Measurements from ENCODE around the gene VCP. TPM values are rescaled to one million over a fixed set of nuclear protein-coding genes. Genes with fewer than 3 reads are reported as not detected.

Gene VCP
- polyA plus RNA-seq, 2 of the 4 experiments (the other 2 are of a cell fraction): 390 to 428 TPM

GRCh38 chr9:35057271-35057620 is 15.2 kb downstream of the VCP start:
- Histone ChIP-seq H3K4me1 (no peaks in the 10 kb centered on the region), H3K4me3 (no peak overlapping the region), H3K27ac (no peak overlapping the region), H3K4me2 (no peak overlapping the region), H3K9me3 (no peaks in the 10 kb centered on the region)
- FAIRE-seq: no peak
- TF ChIP-seq JUNB (IDR thresholded peaks at IDR 0.05) (no peak), POLR2AphosphoS2 (conservative IDR thresholded peaks at IDR 0.05; ENCODE audit: low read length) (0 out of 2 replicates have a peak, but pooled peaks have one; percentile 67)
- 94% methylated on average over 8 of the region's 8 CpGs for WGBS (ENCODE audit: missing lambda C conversion rate)
- ATAC-seq: no peak
- ChIA-PET CTCF (interaction anchor here (1.1 to 1.6 kb wide), 3 partner anchors 13 to 158 kb away, joined by 3 to 8 read pairs (median 4); partner anchors contain the start of gene VCP), POLR2A (interaction anchor here (3.4 kb wide), 1 partner anchor 15 kb away, joined by 16 read pairs; the partner anchor contains the start of gene VCP)
- no peak for DNase-seq (ENCODE audit: low read depth in 1 of 2, low spot score in 1 of 2)

GRCh38 chr9:35056571-35057270 is 15.7 kb downstream of the VCP start:
- Histone ChIP-seq H3K27ac (no peak overlapping the region), H3K4me3 (no peak overlapping the region), H3K4me2 (no peak overlapping the region), H3K9me3 (no peaks in the 10 kb centered on the region), H3K4me1 (no peaks in the 10 kb centered on the region)
- 91% methylated on average over 8 of the region's 9 CpGs for WGBS (ENCODE audit: missing lambda C conversion rate)
- DNase-seq (ENCODE audit: low read depth in 1 of 2, low spot score in 1 of 2) (no peak), FAIRE-seq (no peak), ATAC-seq (peak in 1 of 2 experiments; percentile 43; a peak in 4 of 6 replicates)
- no peak for TF ChIP-seq TFCP2L1 (CRISPR knock-in tag; IDR thresholded peaks at IDR 0.05)
- no peak for TF ChIP-seq TP53 (CRISPR knock-in tag; IDR thresholded peaks at IDR 0.05)
- TF ChIP-seq CHD2 (IDR thresholded peaks at IDR 0.05; ENCODE audit: low read length, partially characterized antibody): no peak
- TF ChIP-seq JUN (IDR thresholded peaks at IDR 0.05): no peak
- no peak for TF ChIP-seq POLR2AphosphoS2 (conservative IDR thresholded peaks at IDR 0.05; ENCODE audit: low read length)
- TF ChIP-seq RAD21 (conservative IDR thresholded peaks at IDR 0.05 in 1 of 2, IDR thresholded peaks at IDR 0.05 in 1 of 2): no peak
- no peak for TF ChIP-seq HOXB13 (CRISPR knock-in tag; IDR thresholded peaks at IDR 0.05; ENCODE audit: low read depth)
- TF ChIP-seq RCOR1 (IDR thresholded peaks at IDR 0.05; ENCODE audit: low read depth, low read length): no peak
- no peak for TF ChIP-seq REST (IDR thresholded peaks at IDR 0.05)
- TF ChIP-seq SMC3 (IDR thresholded peaks at IDR 0.05): no peak
- TF ChIP-seq CBX8 (IDR thresholded peaks at IDR 0.05): no peak
- no peak for TF ChIP-seq BHLHE40 (IDR thresholded peaks at IDR 0.05; ENCODE audit: low read depth, low read length)
- TF ChIP-seq MAX (IDR thresholded peaks at IDR 0.05): no peak
- TF ChIP-seq HES2 (IDR thresholded peaks at IDR 0.05): no peak
- TF ChIP-seq ZC3H11A (IDR thresholded peaks at IDR 0.05): no peak
- no peak for TF ChIP-seq ZFP36 (IDR thresholded peaks at IDR 0.05; ENCODE audit: borderline replicate concordance, partially characterized antibody)
- TF ChIP-seq RARB (CRISPR knock-in tag; IDR thresholded peaks at IDR 0.05): no peak
- TF ChIP-seq NPAS2 (CRISPR knock-in tag; IDR thresholded peaks at IDR 0.05; ENCODE audit: borderline replicate concordance): no peak
- no peak for TF ChIP-seq CEBPB (IDR thresholded peaks at IDR 0.05)
- TF ChIP-seq HDAC2 (IDR thresholded peaks at IDR 0.05): no peak
- ChIA-PET CTCF (interaction anchor here (0.6 to 1.6 kb wide), 4 partner anchors 13 to 157 kb away, joined by 3 to 8 read pairs (median 4); partner anchors contain the start of gene VCP), POLR2A (interaction anchor here (1.0 to 3.4 kb wide), 2 partner anchors 15 to 23 kb away, joined by 3 to 16 read pairs; partner anchors contain the start of genes FANCG and VCP)

Data from A549 (cell line).